Activated T-cell treated with anti-CD3 and anti-CD28 coated beads, Interleukin-2, amount 50 U/mL, for 1 hour (primary cell): ENCODE measurements around the gene ATF1.

Experiments
- DNase-seq: peaks from one replicate; pipeline ENCODE4 v3.0.0-alpha.2; 2020

ATF1 gene

DNA sequence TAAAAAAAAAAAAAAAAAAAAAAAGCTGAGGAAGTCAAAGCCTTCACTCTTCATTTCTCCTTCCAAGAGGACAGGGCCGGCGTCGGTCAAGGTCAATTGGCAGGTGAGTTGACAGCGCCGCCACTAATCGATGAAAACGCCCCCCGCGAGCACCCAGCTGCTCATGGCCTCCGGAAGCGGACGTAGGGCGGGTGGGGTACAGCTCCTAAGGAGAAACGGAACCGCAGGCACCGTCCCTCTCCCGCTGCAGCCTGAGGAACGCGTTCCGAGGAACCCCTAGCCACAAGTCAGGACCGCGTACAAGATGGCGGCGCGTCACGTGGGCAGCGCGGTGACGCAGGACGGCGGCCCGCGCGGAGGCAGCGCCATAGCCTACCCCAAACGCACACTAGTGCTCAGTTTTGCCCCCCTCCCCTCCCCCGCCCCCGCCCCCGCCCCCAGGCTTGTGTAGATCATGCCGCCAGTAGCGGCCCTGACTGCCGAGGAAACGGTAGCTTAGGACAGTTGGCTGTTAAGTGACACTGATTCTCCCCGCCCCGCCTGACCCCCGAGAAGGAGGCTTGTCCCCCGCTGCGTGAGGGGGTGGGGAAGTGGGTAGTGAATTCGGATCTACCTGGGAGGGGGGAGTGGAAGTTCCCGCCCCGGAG is at the start of gene ATF1:
Gene ATF1, plus strand, starts transcription at position 463 of the 647 bp plus-strand sequence. CDS start 16,045 bp downstream, outside the sequence.
- peak; percentile 89 for DNase-seq

GRCh38 chr12:50715174-50715573 is 48.7 kb upstream of the ATF1 start:
- no peak for DNase-seq

DNA sequence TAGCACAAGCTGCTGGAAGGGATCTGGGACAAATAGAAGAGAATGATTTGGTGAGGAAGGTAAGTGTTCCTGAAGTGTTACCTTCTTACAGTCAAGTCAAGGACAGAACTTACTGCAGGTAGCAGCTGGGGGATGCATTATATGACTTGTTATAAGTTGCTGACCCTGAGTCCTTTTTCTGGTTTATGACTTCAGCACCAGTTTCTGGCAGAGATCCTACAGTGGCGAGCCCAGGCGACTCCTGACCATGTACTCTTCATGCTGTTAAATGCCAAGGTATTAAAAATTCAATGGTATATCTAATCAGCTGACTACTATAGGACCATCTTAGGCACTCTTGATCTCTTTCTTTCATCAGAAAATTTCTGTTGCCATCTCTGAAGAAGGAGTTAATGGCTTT is 45.1 kb upstream of the ATF1 start:
- DNase-seq, result no peak

- no peak for DNase-seq
Measured at GRCh38 chr12:50720085-50720484, 43.8 kb upstream of the ATF1 start.

- DNase-seq, result no peak
Measured at GRCh38 chr12:50720501-50720900, 43.4 kb upstream of the ATF1 start.

DNA sequence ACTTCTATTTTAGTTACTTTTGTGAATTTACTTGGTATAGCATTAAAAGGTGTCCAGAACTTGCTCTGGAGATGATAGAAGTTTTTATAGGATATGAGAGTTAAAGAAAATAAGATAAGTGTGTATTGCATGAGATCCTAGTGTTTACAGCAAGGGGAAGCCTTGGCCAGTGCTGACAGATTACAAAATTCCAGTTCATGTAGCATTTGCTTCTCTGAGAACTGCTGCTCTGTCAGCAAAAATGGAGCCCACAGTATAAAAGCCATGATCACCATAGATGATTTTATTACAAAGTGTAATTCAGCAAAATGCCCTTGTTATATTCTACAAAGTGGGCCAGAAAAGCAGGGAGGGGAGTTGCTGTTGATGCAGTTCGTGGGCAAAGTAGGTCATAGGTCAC is 40.0 kb upstream of the ATF1 start:
- no peak for DNase-seq

GRCh38 chr12:50725011-50725942 is 38.6 kb upstream of the ATF1 start:
- DNase-seq, result no peak

GRCh38 chr12:50727466-50727865 is 36.4 kb upstream of the ATF1 start:
- DNase-seq, result no peak

DNA sequence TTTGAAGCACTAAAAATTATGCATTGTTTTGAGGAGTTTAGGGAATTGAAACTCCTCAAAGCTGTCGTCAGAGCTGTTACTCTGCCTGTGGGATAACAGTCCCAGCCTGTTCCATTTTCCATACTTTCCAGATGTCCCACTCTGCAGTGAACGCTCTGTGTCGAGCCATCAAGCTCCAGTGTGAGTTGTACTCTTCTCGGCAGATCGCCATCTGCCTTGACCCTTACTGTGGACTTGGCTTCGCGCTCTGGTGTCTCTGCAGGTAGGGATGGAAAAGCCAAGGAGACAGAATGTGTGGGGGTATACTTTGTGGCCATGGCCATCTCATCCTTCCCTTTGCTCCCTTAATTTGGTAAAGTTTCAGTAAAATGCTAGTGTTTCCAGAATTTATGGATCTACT is 35.5 kb upstream of the ATF1 start:
- no peak for DNase-seq

DNA sequence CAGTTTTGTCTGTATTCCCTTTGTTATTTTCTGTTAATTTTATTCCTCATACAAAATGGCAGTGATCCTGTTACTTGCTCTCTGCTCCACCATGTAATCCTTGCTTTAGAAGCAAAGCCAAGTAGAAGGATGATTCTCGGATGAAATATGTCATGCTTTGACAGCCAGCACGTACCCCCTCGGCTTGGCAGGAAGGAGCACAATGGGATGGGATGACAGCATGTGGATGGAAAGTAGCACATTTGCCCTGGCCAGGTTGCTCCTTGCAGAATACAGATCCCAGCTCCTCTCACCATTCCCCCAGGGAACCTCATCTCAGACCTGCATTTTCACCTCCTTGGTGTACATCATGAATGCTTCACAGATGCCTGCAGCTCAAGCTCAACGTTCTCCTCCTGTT is 35.1 kb upstream of the ATF1 start:
- DNase-seq, result no peak

DNA sequence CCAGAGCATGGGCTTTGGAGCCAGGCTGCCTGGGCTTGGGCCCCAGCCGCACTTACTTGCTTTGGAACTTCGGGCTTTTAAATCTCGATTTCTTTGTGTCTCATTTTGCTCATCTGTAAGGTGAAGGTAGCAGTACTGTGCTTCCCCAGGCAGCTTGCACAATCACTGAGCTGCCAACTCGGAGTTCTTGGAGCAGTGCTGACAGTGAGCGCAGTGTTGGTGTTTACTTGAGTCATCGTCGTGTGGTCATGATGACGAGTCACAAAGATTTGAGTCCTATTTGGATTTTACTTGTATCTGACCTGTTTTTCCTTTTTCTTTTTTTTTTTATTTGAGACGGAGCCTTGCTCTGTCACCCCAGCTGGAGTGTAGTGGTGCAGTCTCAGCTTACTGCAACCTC is 31.3 kb upstream of the ATF1 start:
- no peak for DNase-seq

DNA sequence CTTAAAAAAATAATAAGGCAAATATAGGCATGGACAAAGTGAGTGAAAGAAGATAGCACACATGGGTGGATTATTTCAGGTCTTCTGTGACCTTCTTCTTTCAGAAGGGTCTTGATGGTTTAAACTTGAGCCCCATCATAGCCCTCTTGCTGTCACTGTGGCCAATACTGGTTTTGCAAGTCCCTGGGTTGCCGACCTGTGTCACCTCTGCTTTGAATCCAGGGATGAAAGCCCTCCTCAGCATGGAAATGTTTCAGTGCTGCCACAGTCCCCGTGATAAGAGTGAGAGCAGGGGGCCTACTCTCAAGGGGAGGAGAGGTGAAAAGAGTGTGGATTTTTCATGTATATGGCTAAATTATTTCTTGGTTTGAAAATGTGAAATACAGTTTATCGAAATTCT is 30.2 kb upstream of the ATF1 start:
- no peak for DNase-seq

DNA sequence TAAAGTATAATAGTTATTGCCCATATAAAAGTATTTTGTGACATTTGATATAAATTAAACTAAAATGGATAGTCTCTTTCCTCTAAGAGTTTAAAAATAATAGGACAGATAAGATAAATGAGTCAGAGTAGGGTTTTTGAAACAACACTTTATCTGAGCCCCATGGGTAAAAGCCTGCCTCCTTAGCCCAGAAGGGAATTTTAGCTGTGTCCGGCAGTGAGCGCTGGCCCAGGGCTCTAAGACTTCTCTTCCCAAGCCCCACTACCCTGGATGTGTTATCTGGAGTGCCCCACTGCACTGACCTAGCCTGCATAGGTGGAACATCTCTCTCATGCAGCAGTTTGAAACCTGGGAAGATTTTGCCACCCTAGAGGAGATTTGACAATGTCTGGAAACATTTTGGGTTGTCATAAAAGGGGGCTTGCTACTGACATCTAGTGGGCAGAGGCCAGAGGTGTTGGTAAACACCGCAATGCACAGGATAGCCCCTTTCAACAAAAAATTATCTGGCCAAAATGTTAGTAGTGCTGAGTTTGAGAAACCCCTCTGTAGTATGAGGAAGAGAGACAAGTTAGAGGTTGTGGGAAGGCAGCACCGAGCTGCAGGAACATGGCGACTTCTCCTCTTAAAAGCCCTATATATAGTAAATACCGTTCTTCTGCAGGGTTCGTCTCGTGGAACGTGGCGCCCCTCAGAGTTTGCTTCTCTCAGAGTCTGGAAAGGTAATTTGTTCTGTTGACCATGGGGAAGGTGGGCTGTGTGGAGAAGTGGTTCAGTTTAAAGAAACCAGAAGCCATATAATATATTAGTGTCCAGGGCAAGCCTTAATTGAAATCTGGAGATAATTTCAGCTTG is 29.3 kb upstream of the ATF1 start:
- DNase-seq, result no peak

GRCh38 chr12:50739611-50740010 is 24.3 kb upstream of the ATF1 start:
- no peak for DNase-seq

GRCh38 chr12:50740307-50740706 is 23.6 kb upstream of the ATF1 start:
- DNase-seq, result no peak

DNA sequence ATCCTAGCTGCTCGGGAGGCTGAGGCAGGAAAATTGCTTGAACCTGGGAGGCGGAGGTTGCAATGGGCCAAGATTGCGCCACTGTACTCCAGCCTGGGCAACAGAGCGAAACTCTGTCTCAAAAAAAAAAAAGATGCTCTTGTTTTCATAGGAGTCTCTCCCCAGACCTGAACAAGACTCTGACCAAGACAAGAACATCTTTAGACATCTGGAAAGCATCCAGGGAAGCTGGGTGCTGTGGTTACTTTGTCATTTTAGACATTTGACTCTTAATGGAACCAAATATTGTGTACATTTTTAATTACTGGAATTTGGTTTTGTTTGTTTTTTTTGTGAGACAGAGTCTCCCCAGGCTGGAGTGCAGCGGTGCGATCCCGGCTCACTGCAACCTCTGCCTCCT is 21.1 kb upstream of the ATF1 start:
- no peak for DNase-seq

- DNase-seq, result no peak
Measured at GRCh38 chr12:50745861-50746260, 18.0 kb upstream of the ATF1 start.

GRCh38 chr12:50746431-50746830 is 17.5 kb upstream of the ATF1 start:
- no peak for DNase-seq

GRCh38 chr12:50747817-50748216 is 16.1 kb upstream of the ATF1 start:
- no peak for DNase-seq

DNA sequence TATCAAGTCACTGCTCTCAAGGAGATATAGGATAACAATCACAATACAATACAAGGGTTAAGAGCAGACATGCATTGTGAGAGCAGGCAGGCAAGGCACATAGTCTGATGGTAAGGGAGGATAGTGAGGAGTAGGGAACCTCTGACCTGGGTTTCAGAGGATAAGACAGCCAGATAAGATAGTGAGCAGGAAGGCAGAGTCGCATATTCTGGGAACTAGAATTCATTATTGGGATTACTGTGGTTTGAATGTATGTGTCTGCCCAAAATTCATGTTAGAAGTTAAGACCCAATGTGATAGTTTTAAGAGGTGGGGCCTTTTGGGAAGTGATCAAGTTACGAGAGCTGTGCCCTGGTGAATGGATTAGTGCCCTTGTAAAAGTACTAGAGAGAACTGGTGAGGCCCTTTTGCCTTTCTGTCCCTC is 14.4 kb upstream of the ATF1 start:
- no peak for DNase-seq

DNA sequence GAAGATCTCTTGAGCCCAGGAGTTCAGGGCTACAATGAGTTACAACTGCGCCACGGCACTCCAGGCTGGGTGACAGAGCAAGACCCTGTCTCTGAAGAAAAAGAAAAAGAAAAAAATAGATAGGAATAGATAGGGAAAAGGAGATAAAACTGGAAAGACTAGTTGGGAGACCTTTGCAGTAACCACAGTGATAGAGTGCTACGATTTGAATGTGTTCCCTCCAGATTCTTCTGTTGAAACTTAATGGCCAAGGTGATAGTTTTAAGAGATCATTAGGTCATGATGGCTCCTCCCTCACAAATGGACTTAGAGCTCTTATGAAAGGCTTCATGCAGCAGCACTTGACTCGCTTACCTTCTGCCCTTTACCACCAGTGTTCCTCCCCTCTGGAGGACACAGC is 13.5 kb upstream of the ATF1 start:
- DNase-seq, result no peak

GRCh38 chr12:50751948-50752721 is 11.8 kb upstream of the ATF1 start:
- no peak for DNase-seq
